ENCODE data around the gene ZNF317.

The ZNF317 gene

DNA sequence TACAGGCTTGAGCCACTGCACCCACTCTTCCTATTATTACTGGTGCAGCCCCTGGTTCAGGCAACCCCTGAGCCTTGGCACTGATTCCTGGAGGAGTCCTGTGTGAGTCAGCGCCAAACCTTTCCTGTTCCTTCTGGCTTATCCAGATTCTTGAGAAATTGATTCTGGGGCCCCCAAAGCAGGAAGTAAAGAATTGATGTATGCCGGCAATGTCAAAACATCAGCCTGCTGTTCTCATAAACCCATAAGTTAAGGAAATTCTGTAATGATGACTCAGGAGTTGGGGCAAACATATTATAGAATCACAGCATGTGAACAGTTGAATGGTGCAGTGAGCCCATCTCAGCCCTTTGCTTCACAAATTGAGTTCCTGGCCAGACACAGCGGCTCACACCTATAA lies 12.0 kb upstream of the ZNF317 start:
- H3K4me3 ChIP-seq (ENCODE audit: low read depth, low read length, poor library complexity, severe bottlenecking) = no peak overlapping the region
- H3K9me2 ChIP-seq (ENCODE audit: low read depth, low read length) = no peaks in the 10 kb centered on the region
- no peaks in the 10 kb centered on the region for H3K79me2 ChIP-seq (ENCODE audit: insufficient read depth, low read length)
- no peaks in the 10 kb centered on the region for H3K36me3 ChIP-seq (ENCODE audit: insufficient read depth, low read length)
- no peak overlapping the region for H3K9ac ChIP-seq (ENCODE audit: low read length)
- no peaks in the 10 kb centered on the region for H3K9me3 ChIP-seq (ENCODE audit: low read length)
- no peaks in the 10 kb centered on the region for H3F3A ChIP-seq (ENCODE audit: insufficient read depth, low read length)
- no peak overlapping the region for H3K27ac ChIP-seq (ENCODE audit: low read depth, low read length, poor library complexity, severe bottlenecking)
- no peak for TF ChIP-seq EZH2 (IDR thresholded peaks at IDR 0.05; ENCODE audit: borderline replicate concordance, low read length)
- TF ChIP-seq, protein P1, sequence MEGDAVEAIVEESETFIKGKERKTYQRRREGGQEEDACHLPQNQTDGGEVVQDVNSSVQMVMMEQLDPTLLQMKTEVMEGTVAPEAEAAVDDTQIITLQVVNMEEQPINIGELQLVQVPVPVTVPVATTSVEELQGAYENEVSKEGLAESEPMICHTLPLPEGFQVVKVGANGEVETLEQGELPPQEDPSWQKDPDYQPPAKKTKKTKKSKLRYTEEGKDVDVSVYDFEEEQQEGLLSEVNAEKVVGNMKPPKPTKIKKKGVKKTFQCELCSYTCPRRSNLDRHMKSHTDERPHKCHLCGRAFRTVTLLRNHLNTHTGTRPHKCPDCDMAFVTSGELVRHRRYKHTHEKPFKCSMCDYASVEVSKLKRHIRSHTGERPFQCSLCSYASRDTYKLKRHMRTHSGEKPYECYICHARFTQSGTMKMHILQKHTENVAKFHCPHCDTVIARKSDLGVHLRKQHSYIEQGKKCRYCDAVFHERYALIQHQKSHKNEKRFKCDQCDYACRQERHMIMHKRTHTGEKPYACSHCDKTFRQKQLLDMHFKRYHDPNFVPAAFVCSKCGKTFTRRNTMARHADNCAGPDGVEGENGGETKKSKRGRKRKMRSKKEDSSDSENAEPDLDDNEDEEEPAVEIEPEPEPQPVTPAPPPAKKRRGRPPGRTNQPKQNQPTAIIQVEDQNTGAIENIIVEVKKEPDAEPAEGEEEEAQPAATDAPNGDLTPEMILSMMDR (IDR thresholded peaks at IDR 0.05; ENCODE audit: low read length) = no peak
- no peaks in the 10 kb centered on the region; the same call in 1 of the 2 replicates for H3K27me3 ChIP-seq (ENCODE audit: insufficient read depth, low read length)
- no peaks in the 10 kb centered on the region for H4K20me1 ChIP-seq (ENCODE audit: insufficient read depth, low read length)
- H3K4me1 ChIP-seq (ENCODE audit: insufficient read depth, low read length, severe bottlenecking) = no peaks in the 10 kb centered on the region
- no peak overlapping the region for H2AFZ ChIP-seq (ENCODE audit: low read length)
- no peak overlapping the region for H3K4me2 ChIP-seq (ENCODE audit: low read length)

DNA sequence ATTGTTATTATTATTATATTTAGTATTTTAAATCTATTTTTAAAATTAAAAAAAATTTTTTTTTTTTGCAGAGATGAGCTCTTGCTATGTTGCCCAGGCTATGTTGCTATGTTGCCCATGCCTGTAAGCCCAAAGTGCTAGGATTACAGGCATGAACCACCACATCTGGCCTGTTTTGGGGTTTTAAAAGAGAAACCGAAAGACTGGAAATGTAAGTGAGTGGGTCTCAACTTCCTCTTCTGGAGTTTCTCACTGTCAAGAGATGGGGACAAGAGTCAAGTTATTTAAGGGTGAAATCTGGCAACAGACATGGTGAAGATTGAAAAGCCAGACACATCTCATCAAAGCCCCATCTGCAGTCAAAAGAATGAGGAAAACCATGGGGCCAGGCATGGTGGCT lies 9.2 kb upstream of the ZNF317 start:
- Histone ChIP-seq H3K27me3 (ENCODE audit: insufficient read depth, low read length) (no peaks in the 10 kb centered on the region), H2AFZ (ENCODE audit: low read length) (no peak overlapping the region), H3K4me2 (ENCODE audit: low read length) (no peak overlapping the region), H3K4me3 (ENCODE audit: low read depth, low read length, poor library complexity, severe bottlenecking) (no peak overlapping the region), H4K20me1 (ENCODE audit: insufficient read depth, low read length) (no peaks in the 10 kb centered on the region), H3K36me3 (ENCODE audit: insufficient read depth, low read length) (no peaks in the 10 kb centered on the region), H3K9me2 (ENCODE audit: low read depth, low read length) (no peaks in the 10 kb centered on the region), H3K27ac (ENCODE audit: low read depth, low read length, poor library complexity, severe bottlenecking) (no peak overlapping the region), H3K9ac (ENCODE audit: low read length) (no peak overlapping the region), H3F3A (ENCODE audit: insufficient read depth, low read length) (no peaks in the 10 kb centered on the region), H3K9me3 (ENCODE audit: low read length) (no peaks in the 10 kb centered on the region), H3K79me2 (ENCODE audit: insufficient read depth, low read length) (no peaks in the 10 kb centered on the region), H3K4me1 (ENCODE audit: insufficient read depth, low read length, severe bottlenecking) (no peaks in the 10 kb centered on the region)
- TF ChIP-seq, protein P1 (IDR thresholded peaks at IDR 0.05; ENCODE audit: low read length) = no peak
- no peak for TF ChIP-seq EZH2 (IDR thresholded peaks at IDR 0.05; ENCODE audit: borderline replicate concordance, low read length)

DNA sequence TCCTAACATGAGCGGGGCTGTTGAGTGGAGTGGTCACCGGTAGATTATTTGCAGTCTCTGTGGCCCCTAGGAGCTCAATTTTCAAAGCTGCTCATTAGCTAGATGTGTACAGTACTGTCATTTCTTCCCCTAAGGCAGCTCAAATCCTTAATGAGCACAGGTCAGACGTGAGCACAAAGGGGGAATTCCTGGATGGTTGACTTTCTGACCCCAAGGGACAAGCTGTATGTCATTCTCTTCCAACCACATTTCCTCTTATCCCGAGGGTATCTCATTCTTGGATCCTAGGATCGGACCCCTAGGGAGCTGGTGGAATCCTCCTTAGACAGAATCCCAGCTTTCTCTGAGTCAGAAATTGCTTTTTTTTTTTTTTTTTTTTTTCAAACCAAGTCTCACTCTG lies 7.8 kb upstream of the ZNF317 start:
- Histone ChIP-seq H3K27me3 (ENCODE audit: insufficient read depth, low read length) (no peaks in the 10 kb centered on the region), H3K4me3 (ENCODE audit: low read depth, low read length, poor library complexity, severe bottlenecking) (no peak overlapping the region), H3K9me2 (ENCODE audit: low read depth, low read length) (no peaks in the 10 kb centered on the region), H3K4me1 (ENCODE audit: insufficient read depth, low read length, severe bottlenecking) (peaks cover 5% of the 10 kb centered on the region), H3K36me3 (ENCODE audit: insufficient read depth, low read length) (no peaks in the 10 kb centered on the region), H4K20me1 (ENCODE audit: insufficient read depth, low read length) (no peaks in the 10 kb centered on the region), H3K9ac (ENCODE audit: low read length) (no peak overlapping the region), H3K79me2 (ENCODE audit: insufficient read depth, low read length) (no peaks in the 10 kb centered on the region), H3K27ac (ENCODE audit: low read depth, low read length, poor library complexity, severe bottlenecking) (no peak overlapping the region), H3K4me2 (ENCODE audit: low read length) (no peak overlapping the region), H3K9me3 (ENCODE audit: low read length) (no peaks in the 10 kb centered on the region), H2AFZ (ENCODE audit: low read length) (no peak overlapping the region), H3F3A (ENCODE audit: insufficient read depth, low read length) (no peaks in the 10 kb centered on the region)
- TF ChIP-seq, protein P1 (IDR thresholded peaks at IDR 0.05; ENCODE audit: low read length) = no peak
- no peak for TF ChIP-seq EZH2 (IDR thresholded peaks at IDR 0.05; ENCODE audit: borderline replicate concordance, low read length)

Measured in OCI-LY1 (cell line).